ENCODE measurements around the gene MALL.
"Not testable (repeated sequence)": the region's sequence is repeated elsewhere in the genome, so short reads cannot be mapped to it uniquely, and the experiment has no call there.

MALL gene

GRCh38 chr2:110041941-110042660 is 73.5 kb downstream of the MALL start:
- not testable (repeated sequence) for DNase-seq (ENCODE audit: low read depth); H3K4me3 ChIP-seq (ENCODE audit: low read length)

- H3K4me3 ChIP-seq (ENCODE audit: low read length); DNase-seq (ENCODE audit: low read depth): not testable (repeated sequence)
Measured at GRCh38 chr2:110037336-110037735, 78.3 kb downstream of the MALL start.

DNA sequence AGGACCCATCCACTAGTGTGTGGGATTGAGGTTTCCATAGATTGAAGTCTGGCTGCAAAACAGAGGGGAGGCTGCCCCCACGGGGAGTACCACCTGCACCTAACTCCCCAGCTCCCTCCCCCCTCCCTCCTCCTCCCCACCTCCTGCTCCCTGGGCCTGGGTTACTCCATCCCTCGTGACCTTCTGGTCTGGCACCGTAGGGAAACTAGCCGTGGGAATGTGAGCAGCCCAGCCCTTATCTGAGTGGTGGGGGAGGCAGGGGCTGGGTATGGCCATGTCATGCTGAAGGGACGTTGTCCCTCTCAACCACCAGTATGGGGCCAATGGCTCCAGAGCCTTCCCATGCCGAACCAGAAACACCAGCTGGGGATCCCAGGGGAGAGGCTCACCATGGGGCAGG is 80.2 kb downstream of the MALL start:
- H3K4me3 ChIP-seq (ENCODE audit: low read length); DNase-seq (ENCODE audit: low read depth): not testable (repeated sequence)

DNA sequence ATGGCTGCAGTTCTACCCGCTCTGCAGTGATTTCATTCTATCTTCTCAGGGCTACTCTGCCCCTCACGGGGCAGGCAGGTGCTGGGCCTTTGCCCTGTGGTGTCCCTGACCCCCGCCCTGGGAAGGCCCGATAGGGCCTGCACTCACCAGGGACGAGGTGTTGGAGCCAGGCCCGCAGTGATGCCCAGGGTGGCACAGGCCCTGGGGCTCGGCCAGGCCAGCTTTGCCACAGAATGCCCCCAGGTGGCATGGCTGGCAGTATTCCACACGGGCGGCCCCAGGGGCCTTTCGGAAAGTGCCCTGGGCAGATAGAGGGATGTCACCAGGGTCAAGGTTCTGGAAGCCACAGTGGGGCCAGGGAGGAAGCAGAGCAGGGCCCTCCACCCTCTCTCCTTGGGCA is 80.7 kb downstream of the MALL start:
- DNase-seq (ENCODE audit: low read depth); H3K4me3 ChIP-seq (ENCODE audit: low read length): not testable (repeated sequence)

All from AG10803 (cell line).